ENCODE data around the gene MRPL55.
A peak's percentile ranks its signal among the peaks of the same experiment; 100 is the strongest.

MRPL55 gene

DNA sequence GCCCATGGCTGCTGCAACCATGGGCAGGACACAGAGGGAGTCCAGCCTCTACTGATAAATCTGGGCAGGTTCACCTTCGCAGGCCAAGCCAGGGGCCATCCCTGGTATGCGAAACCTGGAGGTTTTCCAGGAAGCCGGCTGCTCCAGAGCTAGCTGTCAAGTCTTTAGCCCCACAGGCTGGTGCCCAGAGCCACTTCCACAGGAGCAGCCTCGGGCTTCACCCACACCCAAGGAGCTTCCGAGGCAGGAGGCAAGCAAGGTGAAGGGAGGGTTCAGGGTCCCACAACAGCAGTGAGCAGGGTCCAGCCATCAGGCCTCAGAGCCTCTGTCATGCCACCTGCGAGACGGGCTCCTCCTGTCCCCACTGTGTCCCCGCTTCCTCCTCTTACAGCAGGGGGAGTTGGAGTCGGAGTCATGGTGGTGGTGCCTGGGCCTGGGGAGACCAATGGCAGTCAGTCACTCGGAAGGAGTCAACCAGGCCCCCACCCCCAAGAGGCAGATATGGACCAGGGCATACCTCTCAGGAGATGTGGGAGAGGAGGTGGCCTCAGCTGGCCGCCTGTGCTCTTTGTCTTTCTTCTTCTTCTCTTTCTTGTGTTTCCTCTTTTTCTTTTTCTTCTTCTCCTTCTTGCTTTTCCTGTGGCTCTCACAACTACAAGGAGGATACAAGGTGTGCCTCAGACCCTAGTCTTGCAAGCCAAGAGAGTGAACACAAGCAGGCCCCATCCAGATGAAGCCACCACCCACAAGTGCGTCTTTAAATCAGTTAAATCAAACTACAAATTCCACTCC, 8.1 kb downstream of the MRPL55 start:
- peak overlapping the region; percentile 92 to 97 for H3K4me3 ChIP-seq (ENCODE audit: low read depth in 1 of 2, low read length in 1 of 2)
- peak overlapping the region; percentile 93 for H3K27ac ChIP-seq
- H3K4me1 ChIP-seq (ENCODE audit: control insufficient read depth in 1 of 2, insufficient read depth in 1 of 2, low read depth in 1 of 2, low read length in 1 of 2): peaks cover 29 to 35% of the 10 kb centered on the region in 2 experiments
- no peaks in the 10 kb centered on the region for H3K9me3 ChIP-seq
- TF ChIP-seq, protein P1, sequence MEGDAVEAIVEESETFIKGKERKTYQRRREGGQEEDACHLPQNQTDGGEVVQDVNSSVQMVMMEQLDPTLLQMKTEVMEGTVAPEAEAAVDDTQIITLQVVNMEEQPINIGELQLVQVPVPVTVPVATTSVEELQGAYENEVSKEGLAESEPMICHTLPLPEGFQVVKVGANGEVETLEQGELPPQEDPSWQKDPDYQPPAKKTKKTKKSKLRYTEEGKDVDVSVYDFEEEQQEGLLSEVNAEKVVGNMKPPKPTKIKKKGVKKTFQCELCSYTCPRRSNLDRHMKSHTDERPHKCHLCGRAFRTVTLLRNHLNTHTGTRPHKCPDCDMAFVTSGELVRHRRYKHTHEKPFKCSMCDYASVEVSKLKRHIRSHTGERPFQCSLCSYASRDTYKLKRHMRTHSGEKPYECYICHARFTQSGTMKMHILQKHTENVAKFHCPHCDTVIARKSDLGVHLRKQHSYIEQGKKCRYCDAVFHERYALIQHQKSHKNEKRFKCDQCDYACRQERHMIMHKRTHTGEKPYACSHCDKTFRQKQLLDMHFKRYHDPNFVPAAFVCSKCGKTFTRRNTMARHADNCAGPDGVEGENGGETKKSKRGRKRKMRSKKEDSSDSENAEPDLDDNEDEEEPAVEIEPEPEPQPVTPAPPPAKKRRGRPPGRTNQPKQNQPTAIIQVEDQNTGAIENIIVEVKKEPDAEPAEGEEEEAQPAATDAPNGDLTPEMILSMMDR (IDR thresholded peaks at IDR 0.05): no peak
- H3K36me3 ChIP-seq: peaks cover 41% of the 10 kb centered on the region
- H3K27me3 ChIP-seq: no peaks in the 10 kb centered on the region

DNA sequence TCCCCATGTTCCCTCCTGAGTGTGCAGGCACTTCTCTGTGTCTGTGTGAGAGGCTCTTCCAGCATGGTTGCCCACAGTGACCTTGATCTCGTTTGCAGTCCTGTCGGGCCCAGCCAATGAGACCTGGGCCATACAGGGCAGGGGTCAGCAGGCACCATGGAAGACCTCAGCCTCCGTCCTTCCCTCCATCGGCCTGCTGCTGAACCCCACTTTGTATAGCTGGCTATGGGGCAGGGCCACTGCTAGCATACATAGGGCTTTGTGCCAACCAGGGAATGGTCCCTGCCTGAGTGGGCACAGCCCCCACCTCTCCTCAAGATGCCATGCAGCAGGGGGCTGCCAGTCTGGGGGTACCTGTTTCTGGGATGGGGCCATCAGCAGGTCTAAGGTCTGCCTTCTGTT, 9.8 kb downstream of the MRPL55 start:
- Histone ChIP-seq H3K27me3 (no peaks in the 10 kb centered on the region), H3K4me1 (ENCODE audit: control insufficient read depth in 1 of 2, insufficient read depth in 1 of 2, low read depth in 1 of 2, low read length in 1 of 2) (peaks cover 31 to 35% of the 10 kb centered on the region in 2 experiments), H3K27ac (peak overlapping the region; percentile 10), H3K4me3 (ENCODE audit: low read depth in 1 of 2, low read length in 1 of 2) (no peak overlapping the region), H3K36me3 (peaks cover 38% of the 10 kb centered on the region), H3K9me3 (no peaks in the 10 kb centered on the region)
- TF ChIP-seq, protein P1 (IDR thresholded peaks at IDR 0.05): no peak

DNA sequence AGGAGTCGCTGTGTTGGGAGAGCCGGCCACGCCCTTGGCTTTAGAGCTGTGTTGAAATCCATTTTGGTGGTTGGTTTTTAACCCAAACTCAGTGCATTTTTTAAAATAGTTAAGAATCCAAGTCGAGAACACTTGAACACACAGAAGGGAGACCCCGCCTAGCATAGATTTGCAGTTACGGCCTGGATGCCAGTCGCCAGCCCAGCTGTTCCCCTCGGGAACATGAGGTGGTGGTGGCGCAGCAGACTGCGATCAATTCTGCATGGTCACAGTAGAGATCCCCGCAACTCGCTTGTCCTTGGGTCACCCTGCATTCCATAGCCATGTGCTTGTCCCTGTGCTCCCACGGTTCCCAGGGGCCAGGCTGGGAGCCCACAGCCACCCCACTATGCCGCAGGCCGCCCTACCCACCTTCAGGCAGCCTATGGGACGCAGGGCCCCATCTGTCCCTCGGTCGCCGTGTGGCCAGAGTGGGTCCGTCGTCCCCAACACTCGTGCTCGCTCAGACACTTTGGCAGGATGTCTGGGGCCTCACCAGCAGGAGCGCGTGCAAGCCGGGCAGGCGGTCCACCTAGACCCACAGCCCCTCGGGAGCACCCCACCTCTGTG, 10.7 kb downstream of the MRPL55 start:
- H3K9me3 ChIP-seq: no peaks in the 10 kb centered on the region
- H3K4me1 ChIP-seq (ENCODE audit: control insufficient read depth in 1 of 2, insufficient read depth in 1 of 2, low read depth in 1 of 2, low read length in 1 of 2): peaks cover 22 to 26% of the 10 kb centered on the region in 2 experiments
- H3K4me3 ChIP-seq (ENCODE audit: low read depth in 1 of 2, low read length in 1 of 2): no peak overlapping the region
- TF ChIP-seq, protein P1 (IDR thresholded peaks at IDR 0.05): no peak
- peaks cover 38% of the 10 kb centered on the region for H3K36me3 ChIP-seq
- no peak overlapping the region for H3K27ac ChIP-seq
- H3K27me3 ChIP-seq: no peaks in the 10 kb centered on the region

DNA sequence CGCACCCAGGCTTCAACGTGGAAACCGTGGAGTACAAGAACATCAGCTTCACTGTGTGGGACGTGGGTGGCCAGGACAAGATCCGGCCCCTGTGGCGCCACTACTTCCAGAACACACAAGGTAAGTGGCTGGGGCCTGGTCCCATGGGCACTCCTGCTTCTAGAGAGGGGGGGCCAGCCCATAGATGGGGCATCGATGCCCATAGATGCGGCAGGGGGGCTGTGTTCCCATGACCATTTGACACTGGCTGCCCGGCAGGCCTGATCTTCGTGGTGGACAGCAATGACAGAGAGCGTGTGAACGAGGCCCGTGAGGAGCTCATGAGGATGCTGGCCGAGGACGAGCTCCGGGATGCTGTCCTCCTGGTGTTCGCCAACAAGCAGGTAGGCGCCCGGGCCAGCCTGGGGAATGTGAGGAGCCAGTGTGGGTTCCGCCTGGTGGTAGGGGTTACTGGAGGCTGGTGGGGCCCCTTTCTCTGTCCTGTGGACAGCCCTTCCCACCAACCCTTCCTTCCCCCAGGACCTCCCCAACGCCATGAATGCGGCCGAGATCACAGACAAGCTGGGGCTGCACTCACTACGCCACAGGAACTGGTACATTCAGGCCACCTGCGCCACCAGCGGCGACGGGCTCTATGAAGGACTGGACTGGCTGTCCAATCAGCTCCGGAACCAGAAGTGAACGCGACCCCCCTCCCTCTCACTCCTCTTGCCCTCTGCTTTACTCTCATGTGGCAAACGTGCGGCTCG, 11.6 kb downstream of the MRPL55 start:
- Histone ChIP-seq H3K4me1 (ENCODE audit: control insufficient read depth in 1 of 2, insufficient read depth in 1 of 2, low read depth in 1 of 2, low read length in 1 of 2) (peaks cover 25% of the 10 kb centered on the region in 2 experiments), H3K36me3 (peaks cover 46% of the 10 kb centered on the region), H3K9me3 (no peaks in the 10 kb centered on the region), H3K27ac (no peak overlapping the region), H3K4me3 (ENCODE audit: low read depth in 1 of 2, low read length in 1 of 2) (no peak overlapping the region), H3K27me3 (no peaks in the 10 kb centered on the region)
- TF ChIP-seq, protein P1 (IDR thresholded peaks at IDR 0.05): no peak

DNA sequence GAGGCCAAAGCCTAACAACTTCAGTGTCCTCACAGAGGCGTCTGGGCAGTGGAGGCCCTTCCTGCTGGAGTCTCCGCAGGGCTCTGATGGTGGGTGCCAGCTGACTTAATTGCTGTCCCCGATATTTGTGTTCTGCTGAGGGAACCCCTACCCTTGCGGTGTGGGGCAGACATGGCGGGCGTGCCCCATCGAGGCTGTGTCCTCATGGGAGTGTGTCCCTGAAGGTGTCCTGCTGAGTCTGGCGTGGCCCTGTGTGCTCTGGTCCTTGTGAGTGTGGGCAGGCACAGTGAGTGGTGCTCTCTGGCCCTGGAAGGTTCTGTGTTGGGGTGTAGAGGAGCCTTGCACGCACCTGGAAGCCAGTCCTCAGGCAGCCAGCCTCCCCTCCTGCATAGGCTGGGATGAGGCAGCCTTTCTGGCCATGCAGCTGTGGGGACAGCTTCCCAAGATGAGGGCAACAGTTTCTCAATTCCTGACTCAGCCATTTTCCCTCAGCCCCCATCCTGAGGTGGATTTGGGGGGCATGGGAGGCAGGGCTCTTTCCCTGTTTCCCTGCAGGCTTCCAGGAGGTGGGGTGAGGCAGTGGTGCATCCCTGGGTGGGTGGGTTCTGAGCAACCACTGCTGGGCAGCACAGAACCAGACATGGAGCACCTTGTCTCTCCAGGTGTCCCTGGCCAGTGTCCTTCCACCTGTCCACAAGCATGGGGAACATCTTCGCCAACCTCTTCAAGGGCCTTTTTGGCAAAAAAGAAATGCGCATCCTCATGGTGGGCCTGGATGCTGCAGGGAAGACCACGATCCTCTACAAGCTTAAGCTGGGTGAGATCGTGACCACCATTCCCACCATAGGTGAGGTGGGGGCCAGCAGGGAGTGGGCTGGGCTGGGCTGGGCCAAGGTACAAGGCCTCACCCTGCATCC, 12.4 kb downstream of the MRPL55 start:
- TF ChIP-seq, protein P1 (IDR thresholded peaks at IDR 0.05): no peak
- Histone ChIP-seq H3K27ac (peak overlapping the region; percentile 33), H3K4me1 (ENCODE audit: control insufficient read depth in 1 of 2, insufficient read depth in 1 of 2, low read depth in 1 of 2, low read length in 1 of 2) (peaks cover 27% of the 10 kb centered on the region in 2 experiments), H3K27me3 (no peaks in the 10 kb centered on the region), H3K9me3 (no peaks in the 10 kb centered on the region), H3K36me3 (peaks cover 47% of the 10 kb centered on the region), H3K4me3 (ENCODE audit: low read depth in 1 of 2, low read length in 1 of 2) (no peak overlapping the region)

Data from neutrophil (primary cell).